ENCODE measurements around the gene ENPP6.

The ENPP6 gene

DNA sequence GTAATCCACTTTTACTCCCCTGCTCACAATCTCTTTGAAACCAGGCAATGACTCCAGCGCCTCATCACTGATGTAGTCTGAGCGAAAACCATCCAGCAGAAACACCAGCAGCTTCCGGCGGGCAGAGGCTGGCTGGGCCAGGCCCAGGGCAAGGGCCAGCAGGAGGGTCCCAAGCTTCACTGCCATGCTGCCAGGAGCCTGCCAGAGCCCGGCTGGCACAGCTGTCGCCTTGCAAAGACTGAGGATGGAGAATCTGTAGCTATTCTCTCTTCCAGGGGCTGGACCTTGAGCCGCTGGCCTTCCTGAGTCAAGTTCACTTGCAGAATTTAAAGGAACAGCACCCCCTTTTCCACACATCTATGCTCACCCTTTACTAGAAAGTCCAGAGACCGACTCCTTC lies at the start of gene ENPP6:
Gene ENPP6 (minus strand): TSS at position 240 of the 400 bp plus-strand sequence. CDS start 54 bp downstream, at position 186.
- DNase-seq: no peak

DNA sequence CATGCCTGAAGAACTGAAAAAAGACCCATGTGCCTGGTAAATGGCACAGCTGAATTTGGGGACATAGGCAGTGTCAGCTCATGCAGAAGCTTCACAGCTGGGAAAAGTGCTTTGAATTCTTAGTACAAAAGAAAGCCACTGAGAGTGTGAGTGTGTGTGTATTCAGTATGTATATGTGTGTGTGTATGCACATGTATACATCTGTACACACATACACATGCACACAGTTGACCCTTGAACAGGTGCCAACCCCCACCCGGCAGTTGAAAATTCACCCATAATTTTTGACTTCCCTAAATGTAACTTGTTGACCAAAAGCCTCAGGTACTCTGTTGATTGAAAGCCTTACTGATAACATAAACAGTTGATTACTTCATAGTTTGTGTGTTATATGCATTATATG lies 49.5 kb upstream of the ENPP6 start:
- no peak for DNase-seq

DNA sequence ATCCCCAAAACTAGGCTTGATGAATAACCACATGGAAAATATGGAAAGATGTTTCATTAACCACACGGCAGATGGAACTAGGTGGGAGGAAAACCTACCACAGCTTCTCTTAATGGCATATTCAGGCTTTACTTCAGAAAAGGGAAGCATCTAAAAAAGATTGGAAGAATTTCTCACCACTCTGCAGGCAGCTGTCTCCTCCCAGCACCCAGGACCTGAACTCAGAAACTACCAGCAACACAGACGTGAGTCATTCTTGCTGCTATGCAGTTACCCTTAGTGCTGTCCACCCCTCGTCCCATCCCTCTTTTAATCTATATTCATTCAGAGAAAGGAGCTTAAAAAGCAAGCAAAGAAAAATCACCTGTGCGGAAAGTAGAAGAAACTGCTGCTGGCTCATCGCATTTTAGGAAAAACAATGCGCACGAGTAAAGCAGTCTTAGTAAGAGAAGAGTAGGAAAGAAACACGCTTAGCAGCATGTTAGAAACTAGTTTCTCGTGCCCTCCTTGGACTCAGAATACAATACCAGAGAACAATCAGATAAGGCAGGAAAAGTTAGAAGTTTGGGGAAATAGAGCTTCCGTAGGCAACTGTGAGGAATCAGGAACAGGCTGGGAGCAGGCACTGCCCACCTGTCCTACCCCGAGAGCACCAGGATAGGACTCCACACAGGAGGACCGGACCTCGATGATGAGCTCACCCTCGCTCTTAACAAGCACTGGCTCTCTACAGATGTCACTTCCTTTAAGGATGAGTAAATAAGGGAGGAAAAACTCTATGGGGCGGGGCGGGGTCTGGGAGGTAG lies 48.1 kb upstream of the ENPP6 start:
- no peak for DNase-seq

DNA sequence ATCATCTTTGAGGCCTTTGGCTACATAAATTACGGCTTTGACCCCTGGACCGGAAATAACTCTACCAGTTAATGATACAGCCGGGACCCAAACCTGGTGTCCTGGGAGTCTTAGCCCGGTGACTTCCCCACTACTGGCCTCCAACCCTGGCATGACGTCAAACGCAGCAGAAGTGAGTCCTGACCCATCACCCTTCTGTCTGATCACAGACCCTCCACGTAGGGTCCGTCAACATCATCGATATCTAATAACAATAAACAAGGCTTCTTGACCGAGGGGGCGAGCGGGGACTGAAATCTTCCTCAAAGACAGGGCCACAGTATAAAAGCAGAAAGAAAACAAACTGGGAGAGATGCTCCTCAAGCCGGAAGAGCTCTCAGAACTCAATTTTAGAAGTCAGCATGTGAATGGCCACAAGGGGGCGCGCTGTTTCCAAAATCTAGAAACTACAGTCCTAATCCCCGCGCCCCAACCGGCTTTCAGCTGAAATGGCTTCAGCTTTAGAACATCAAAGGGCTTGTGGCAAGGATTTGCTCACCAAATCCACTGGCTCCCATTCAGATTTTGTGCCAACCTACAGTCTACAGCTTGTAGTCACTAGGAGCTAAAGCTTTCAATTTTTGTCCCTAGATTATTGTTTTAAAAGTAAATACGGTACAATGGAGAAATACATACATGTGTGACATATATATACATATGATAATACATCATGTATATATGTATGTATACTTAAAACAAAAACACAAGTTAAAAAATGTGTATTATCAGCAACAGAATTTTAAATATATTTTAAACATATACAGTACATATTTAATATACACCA lies 46.4 kb upstream of the ENPP6 start:
- DNase-seq: peak; percentile 97

DNA sequence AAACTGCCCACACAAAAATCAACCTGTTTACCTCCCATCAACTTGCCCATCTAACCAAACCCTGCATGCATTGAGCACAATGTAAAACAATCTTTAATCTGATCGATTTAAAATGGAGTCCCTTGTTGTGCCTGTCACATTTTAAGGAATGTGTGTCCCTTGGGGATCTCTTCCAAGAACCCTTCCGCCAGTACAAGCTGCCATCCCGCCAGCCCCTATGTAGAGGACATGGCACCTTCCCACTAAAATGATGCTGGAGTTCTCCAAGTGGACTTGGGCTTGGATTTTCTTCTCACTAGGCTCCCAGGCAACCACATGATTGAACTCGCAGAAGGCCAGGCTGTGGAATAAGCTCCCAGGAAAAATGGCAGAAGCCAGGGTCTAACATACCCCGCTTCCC lies 45.8 kb upstream of the ENPP6 start:
- DNase-seq: no peak

DNA sequence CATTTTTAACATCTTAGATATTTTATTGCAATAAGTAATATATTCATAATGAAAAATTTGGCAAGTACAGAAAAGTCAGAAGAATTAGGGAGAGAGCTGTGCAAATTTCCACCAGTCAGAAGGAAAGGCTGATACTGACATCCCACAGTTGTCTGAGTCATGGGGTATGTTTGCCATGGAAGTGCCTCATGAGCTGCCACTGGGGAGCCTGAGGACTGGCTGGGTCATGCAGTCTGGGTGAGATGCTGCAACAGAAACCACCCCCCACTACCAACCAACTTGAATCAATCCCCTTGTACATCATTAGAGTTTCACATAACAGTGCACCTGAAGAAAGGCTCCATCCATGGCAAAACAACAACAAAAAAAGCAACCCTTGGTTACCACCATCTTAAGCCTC lies 45.2 kb upstream of the ENPP6 start:
- DNase-seq: no peak

DNA sequence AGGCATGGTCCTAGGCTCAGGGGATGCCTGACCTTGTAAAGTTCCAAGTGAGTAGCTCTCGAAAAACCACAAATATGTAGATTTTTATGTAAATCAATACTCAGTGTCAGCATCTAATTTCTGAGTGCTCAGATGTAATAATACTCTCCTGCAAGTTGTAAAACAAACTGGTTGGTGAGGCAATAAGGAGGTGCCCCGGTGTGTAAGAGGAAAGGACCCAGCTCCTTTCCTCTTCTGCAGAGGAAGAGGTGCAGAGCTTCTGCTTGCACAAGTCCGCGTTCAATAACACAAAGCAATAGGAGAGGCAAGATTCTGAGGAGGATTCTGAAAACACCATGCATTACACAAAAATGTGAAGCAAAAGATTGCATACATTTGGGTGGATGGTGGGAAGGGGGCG lies 43.6 kb upstream of the ENPP6 start:
- DNase-seq: no peak

DNA sequence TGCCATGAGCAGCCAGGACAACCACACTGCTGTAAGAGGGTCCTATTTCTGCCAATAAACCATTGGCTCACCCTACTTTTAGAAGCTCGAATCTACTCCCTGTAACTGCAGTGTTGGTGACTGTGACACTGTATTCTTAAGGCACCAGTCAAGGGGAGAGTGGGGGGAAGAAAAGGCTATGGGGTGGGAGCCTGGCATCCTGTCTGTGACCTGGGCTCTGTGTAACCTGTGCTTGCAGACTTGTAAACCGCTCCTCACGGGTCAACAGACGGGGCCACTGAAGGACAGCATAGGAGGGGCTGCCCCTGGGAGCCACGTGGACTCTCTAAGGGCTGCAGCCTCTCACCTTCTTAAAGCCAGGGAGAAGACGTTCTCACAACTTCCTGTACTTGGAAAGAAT lies 42.2 kb upstream of the ENPP6 start:
- DNase-seq: no peak

DNA sequence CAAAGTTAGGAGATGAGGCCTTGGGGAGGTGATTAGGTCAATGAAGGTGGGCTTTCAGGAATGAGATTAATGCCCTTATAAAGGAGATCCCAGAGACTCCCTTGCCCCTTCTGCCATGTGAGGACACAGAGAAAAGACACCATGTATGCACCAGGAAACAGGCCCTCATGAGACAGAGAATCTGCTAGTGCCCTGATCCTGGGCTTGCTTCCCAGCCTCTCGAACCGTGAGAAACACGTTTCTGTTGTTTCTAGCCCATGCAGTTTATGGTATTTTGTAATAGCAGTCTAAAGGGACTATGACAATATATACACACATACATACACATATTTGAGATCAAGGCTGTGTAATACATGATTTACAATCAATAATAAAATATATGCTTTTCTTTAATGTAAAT lies 41.4 kb upstream of the ENPP6 start:
- DNase-seq: no peak

DNA sequence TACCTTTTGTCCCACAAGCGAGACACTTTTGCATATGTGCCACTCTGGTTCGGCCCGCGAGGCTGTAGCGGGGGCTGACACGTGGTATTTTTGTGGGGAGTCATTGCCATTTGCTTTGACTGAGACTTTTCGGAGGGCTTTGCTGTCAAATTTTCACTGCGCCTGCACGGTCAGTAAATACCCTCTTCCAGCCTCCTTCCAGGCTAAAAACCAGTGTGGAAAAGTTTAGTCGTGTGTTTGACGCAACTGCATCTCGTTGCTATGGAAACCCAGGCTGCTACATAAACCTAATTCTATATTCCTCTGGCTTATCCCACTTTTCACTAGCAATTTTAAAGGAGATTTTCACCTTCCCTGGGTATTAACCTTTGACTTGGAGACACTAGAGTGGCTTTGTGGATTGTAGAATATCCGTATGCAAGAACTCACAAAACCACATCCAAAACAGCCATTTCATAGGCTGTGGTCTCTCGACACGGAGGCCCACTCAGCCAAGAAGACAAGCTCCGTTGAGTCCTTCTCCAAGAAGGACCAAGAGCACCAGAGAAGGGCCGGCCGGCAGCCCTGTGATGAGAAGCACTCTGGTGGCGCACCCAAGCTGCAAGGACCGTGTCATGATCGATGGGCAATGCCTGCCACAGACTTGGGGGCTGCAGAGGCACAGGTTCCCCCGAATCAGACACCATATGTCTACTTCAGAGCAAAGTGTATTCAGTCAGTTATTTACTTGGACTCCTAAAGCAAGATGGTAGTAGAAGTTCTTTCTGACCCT lies 38.4 kb upstream of the ENPP6 start:
- no peak for DNase-seq

DNA sequence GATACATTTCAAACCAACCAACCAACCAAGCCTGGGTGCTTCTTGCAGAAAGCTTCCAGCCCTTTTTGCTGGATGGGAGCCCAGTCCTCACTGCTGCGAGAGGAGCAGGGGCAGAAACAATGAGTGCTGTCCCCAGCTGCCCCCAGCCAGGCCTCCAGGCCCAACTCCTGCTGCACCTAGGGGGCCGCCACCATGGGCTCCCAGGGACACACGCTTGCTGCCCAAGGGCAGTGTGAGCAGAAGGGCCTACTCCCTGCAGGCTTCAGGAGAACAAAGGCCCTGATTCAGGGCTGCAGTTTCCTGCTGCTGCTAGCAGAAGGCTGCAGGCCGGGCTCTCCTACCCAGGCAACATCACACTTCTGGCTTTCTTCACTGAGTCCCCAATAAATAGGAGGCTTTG lies 37.7 kb upstream of the ENPP6 start:
- no peak for DNase-seq

DNA sequence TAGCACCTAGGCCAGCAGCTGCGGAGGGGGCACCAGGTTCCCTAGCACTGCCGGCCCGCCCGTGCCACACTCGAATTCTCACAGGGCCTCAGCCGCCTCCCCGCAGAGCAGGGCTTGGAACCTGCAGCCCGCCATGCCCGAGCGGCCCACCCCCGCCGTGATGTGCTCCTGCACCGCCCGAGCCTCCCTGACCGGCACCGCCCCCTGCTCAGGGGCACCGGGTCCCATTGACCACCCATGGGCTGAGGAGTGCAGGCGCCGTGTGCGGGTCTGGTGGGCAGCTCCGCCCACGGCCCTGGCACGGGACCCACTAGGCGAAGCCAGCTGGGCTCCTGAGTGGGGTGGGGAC lies 35.4 kb upstream of the ENPP6 start:
- DNase-seq: no peak

DNA sequence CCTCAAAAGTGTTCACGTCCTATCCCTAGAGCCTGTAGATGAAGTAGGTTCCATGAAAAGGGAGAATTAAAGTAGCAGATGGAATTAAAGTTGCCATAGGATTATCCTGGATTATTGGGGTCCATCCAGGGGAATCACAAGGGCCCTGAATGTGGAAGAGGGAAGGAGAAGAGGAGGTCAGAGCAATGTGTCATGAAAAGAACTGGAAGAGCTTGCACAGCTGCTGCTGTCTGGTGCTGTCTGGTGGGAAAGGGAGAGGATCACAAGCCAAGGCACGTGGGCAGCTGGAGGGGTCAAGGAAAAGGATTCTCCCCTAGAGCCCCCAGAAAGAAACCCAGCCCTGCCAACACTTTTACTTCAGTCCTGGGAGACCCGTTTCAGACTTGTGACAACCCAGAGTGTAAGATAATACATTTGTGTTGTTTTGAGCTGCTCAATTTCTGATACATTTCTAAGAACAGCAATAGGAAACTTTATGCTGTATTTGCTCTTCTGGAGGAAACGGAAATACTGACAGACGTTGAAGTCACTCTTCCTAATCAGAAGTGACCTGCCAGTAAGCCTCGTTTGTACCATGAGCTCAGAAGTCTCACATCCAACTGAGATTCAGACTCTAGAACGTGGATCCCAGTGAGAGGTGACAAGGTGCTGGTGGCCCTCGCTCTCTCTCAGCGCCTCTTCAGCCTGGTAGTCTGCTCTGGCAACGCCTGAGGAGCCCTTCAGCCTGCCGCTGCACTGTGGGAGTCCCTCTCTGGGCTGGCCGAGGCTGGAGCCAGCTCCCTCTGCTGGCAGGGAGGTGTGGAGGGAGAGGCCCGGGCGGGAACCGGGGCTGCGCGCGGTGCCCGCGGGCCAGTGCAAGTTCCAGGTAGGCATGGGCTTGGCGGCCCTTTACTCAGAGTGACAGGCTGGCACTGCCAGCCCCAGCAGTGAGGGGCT lies 34.7 kb upstream of the ENPP6 start:
- no peak for DNase-seq

DNA sequence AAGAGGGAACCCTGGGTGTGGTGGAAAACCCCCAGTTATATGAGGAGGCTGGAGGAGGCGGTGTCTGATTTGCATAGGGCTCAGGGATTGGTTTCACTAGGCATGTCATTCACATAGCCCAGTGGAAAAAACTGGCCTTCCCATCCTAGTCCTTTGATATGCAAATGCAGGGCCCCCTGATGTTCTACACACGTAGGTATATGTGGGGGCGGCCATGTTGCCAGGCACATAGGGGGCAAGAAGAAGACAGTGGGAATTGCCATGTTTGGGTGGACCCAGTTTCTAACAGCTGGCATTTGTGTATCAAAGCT lies 34.0 kb upstream of the ENPP6 start:
- no peak for DNase-seq

DNA sequence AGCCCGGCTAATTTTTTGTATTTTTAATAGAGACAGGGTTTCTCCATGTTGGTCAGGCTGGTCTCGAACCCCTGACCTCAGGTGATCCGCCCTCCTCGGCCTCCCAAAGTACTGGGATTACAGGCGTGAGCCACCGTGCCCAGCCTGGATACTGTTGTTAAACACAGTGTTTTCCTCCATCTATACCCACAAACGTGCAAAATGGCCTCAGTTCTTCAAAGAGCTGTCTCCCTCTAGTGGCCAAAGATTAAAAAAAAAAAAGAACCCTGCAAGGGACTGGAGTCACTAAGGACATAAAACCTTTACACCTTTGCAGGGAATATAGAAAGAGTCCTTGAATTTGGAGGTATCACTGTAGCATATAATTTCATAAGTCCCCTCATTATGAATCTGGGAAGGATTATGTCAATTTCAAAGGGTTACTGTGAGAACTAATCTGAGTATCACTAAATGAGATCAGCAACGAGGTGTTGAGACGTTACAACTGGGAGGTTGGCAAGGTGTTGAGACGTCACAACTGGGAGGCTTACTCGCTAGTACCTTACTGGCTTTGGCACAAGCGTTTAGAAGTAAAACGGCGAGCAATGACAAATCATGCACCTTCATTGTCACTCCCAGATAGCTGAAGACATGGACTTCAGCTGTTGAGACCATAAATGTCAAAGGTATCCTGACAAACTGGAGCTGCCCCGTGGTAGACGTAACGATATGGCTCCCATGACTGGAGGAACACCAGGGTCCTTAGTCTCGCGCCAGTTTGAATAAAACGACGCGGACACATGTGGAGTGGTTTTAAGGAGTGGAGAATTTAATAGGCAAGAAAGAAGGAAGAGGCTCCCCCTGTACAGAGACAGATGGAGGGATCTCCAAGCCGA lies 33.4 kb upstream of the ENPP6 start:
- no peak for DNase-seq

DNA sequence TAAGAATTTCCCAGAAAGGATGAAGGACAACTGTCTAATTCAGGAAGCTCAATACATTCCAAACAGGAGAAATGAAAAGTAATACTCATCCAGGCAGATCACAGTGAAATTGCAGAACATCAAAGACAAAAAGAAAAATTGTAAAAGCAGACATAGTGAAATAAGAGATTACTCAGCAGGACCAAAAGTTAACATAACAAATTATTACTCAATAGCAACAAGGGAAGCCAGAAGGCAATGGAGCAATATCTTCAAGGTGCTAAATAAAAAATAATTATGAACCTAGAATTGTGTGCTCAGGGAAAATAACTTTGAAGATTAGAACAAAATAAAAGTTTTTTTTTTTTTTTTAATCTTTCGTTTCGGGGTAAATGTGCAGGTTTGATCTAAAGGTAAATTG lies 30.5 kb upstream of the ENPP6 start:
- DNase-seq: no peak

DNA sequence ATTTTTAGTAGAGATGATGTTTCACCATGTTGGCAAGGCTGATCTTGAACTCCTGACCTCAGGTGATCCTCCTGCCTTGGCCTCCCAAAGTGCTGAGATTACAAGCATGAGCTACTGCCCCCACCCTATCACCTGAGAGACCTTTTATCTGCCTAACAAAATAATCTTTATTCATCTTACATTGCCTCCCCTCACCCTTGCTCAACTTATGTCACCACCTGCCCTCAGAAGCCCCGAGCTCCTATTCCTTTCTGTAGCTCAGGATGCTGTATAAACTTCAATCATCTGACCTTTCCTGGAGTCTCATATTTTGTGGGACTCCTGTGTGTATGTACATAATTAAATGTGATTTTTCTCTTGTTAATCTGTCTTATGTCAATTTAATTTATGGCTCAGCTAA lies 29.7 kb upstream of the ENPP6 start:
- DNase-seq: no peak

DNA sequence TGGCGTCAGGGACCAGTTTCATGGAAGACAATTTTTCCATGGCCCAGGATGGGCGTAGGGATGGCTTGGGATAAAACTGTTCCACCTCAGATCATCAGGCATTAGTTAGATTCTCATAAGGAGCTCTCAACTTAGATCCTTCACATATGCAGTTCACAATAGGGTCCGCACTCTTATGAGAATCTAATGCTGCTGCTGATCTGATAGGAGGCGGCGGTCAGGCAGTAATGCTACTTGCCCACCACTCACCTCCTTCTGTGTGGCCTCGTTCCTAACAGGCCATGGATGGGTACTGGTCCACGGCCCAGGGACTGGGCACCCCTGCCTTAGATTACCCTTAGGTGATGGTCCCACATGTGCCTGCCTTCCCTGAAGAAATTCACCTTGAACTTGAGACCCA lies 28.8 kb upstream of the ENPP6 start:
- no peak for DNase-seq

DNA sequence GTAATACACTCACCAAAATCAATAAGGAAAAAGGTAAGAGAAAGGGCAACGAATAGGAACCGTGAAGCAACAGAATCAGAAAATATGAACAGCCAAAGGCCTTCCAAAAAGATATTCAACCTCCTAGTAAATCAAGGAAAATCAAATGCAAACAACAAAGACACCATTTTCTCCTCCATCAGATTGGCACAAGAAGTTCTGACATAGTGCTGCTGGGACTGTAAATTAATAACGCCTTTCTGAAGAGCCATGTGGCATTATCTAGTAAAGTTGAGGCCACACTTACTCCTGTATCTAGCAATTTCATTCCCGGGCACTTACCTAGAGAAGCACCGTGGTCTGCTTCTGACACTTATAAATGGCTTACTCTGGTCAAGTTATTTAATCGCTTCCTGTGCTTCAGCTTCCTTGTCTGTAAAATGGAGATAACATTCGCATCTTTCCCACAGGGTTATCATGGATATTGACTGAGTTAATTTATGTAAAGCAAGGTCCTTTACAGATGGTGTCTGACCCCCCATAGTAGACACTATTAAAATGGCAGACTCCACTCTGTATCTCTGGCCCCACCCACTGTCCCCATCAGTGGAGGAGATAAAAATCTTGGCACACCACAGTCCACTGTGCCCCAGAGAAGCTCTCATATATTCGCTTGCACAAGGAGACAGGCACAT lies 20.5 kb upstream of the ENPP6 start:
- no peak for DNase-seq

DNA sequence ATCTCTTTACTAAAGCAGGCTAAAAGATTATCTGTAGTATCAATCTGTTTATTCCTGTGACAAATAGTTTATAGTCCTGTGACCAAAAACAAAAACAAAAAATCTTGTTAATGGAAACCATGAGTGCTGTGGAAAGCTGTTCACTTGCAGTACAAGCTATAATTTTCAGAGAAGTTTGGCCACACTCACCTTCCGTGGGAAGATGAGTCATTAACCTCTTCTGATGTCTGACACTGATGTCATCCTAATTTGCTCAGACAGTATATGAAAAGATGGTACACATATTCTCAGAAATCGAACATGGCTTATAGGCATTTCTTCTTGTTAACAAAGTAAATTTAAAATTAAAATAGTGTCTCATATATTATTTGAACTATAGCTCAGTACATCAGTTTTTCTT lies 19.9 kb upstream of the ENPP6 start:
- no peak for DNase-seq

DNA sequence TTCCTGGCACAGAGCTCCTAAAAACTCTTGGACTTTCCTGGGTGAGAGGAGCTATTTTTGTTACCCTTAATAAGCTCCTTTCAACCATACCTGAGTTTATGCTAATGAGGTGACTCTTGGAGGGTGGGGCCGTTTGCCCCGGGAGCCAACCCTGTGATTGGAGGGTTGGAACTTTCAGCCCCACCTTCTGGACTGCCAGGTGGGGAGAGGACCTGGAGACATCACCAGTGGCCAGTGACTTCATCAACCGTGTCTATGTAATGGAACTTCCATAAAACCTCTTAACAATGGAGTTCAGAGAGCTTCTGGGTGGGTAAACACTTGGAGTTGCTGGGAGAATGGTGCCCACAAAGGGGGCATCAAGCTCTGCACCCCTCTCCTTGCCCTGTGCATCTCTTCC lies 17.9 kb upstream of the ENPP6 start:
- no peak for DNase-seq

All from stimulated activated CD4-positive, alpha-beta T cell treated with anti-CD3 and anti-CD28 coated beads, Interleukin-2, amount 100 ng/mL, for 48 hours (primary cell).